Lower lobe of right lung (tissue), 2 donors: ENCODE data around the gene POU4F1. TPM values are rescaled to one million over a fixed set of nuclear protein-coding genes. Genes with fewer than 3 reads are reported as not detected.

Experiments used
- ATAC-seq, 2 donors: fragments of 200-7000 bp; cut with Tn5 transposase; one replicate each; pipeline ENCODE4 v1.9.1; 2020 to 2022; ENCODE audit warnings: mild to moderate bottlenecking in 2 of 2, moderate library complexity in 2 of 2
- DNase-seq: peaks from one replicate; pipeline ENCODE4 v3.0.0-alpha.2; 2020
- H3K27ac ChIP-seq: fragments of 200-600 bp; one replicate; pipeline ENCODE4 v1.8.0; 2022
- H3K27me3 ChIP-seq: fragments of 200-600 bp; one replicate; pipeline ENCODE4 v1.8.0; 2022; ENCODE audit warnings: low read depth
- H3K36me3 ChIP-seq: fragments of 200-600 bp; one replicate; pipeline ENCODE4 v1.8.0; 2022; ENCODE audit warnings: mild to moderate bottlenecking
- H3K4me1 ChIP-seq: fragments of 200-600 bp; one replicate; pipeline ENCODE4 v1.8.0; 2022
- H3K4me3 ChIP-seq: fragments of 200-600 bp; one replicate; pipeline ENCODE4 v1.8.0; 2022; ENCODE audit warnings: mild to moderate bottlenecking
- H3K9me3 ChIP-seq: fragments of 200-600 bp; one replicate; pipeline ENCODE4 v1.8.0; 2022
- CTCF ChIP-seq: fragments of 200-600 bp; IDR thresholded peaks from one replicate; pipeline ENCODE4 v1.8.0; 2022; ENCODE audit warnings: antibody characterized with exemption, mild to moderate bottlenecking
- intact Hi-C: fragments of 100-400 bp; cut with DNase I; formaldehyde crosslinking; loops from one replicate; pipeline ENCODE4 v1.11.0; 2022
- total RNA-seq: library from RNA; stranded (reverse); fragmentation: NEBNext Ultra II Directional; extraction: Animal tissue kit (Norgen Biotek cat#: 25700); gene quantifications from one replicate; pipeline ENCODE4 v1.2.1, GENCODE V29; 2021
- donor health status: DM: no; HTN: yes; CAD: no; lungs with severe emphysema.

Gene POU4F1
- total RNA-seq, 1 donor from 2014 or later: not detected

DNA sequence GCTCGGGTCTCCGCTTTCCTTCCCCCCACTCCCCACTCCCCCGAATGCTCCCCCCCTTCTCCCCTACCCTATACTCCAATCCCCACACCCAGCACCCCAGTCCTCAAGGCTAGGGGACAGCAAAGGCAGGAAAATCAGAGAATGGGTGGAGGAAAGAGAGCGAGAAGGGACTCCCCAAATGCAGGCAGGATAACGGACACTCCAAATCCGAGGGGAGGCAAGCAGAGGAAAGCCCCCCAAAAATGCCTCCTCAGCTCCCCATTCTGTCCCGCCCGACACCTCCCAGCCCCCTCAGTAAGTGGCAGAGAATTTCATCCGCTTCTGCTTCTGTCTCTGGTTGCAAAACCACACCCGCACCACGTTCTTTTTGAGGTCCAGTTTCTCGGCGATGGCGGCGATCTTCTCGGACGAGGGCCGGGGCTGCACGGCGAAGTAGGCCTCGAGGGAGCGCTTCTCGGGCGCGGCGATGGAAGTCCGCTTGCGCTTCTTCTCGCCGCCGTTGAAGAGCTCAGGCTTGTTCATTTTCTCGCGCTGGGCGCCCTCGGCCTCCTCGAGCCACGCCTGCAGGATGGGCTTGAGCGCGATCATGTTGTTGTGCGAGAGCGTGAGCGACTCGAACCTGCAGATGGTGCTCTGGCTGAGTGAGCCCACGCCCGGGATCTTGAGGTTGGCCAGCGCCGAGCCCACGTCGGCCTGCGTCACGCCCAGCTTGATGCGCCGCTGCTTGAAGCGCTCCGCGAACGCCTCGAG, 2.1 kb downstream of the POU4F1 start:
- Histone ChIP-seq H3K9me3 (no peaks in the 10 kb centered on the region), H3K27ac (no peak overlapping the region), H3K4me1 (peaks cover 25% of the 10 kb centered on the region), H3K36me3 (no peaks in the 10 kb centered on the region), H3K27me3 (peaks cover 93% of the 10 kb centered on the region), H3K4me3 (peak overlapping the region; percentile 40)
- DNase-seq: no peak
- ATAC-seq: no peak
- TF ChIP-seq CTCF: no peak
- intact Hi-C loops: no loop called here

- TF ChIP-seq CTCF: no peak
- Histone ChIP-seq H3K36me3 (no peaks in the 10 kb centered on the region), H3K9me3 (no peaks in the 10 kb centered on the region), H3K27ac (no peak overlapping the region), H3K4me1 (peaks cover 33% of the 10 kb centered on the region), H3K4me3 (no peak overlapping the region), H3K27me3 (peaks cover 93% of the 10 kb centered on the region)
- no peak for DNase-seq
- intact Hi-C loops: no loop called here
- ATAC-seq: no peak
These were observed 3.0 kb downstream of the POU4F1 start for GRCh38 chr13:78600280-78600883.

GRCh38 chr13:78599645-78600279, 3.6 kb downstream of the POU4F1 start:
- Histone ChIP-seq H3K27ac (no peak overlapping the region), H3K4me1 (peaks cover 33% of the 10 kb centered on the region), H3K27me3 (peaks cover 93% of the 10 kb centered on the region), H3K9me3 (no peaks in the 10 kb centered on the region), H3K4me3 (no peak overlapping the region), H3K36me3 (no peaks in the 10 kb centered on the region)
- intact Hi-C loops: no loop called here
- DNase-seq (no peak), ATAC-seq (no peak)
- TF ChIP-seq CTCF: no peak

DNA sequence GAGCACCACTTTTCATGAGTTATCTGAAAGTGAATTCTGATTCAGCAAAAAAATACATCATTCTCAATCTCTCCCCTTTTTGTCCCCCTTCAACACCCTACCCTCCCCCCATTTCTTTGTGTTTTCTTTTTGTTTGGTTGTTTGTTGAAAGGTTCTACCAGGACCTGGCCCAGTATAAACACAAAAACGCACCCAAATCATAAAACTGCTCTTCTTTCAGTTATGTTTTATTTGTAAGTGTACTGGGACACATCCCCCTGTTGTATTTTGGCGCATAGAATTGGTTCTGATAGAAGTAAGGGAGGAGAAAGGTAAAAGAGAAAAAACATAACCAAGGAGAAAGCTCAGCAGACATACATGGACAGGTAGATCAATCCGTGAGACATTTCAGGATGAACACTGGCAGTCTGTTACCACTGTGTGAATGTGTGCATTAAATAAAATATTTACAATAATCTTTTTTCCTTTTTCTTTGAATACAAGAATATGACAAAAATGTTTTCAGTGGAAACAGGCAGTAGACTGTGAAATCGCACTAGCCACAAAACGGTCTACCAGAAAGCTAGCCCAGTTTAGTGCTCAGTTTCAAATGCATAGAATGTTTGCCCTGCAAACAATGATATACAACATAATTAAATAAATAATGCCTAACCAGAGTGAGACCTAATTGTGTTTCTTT, 4.2 kb downstream of the POU4F1 start:
- intact Hi-C loops: no loop called here
- Histone ChIP-seq H3K9me3 (no peaks in the 10 kb centered on the region), H3K4me1 (peaks cover 33% of the 10 kb centered on the region), H3K4me3 (no peak overlapping the region), H3K27me3 (peaks cover 95% of the 10 kb centered on the region), H3K27ac (no peak overlapping the region), H3K36me3 (no peaks in the 10 kb centered on the region)
- DNase-seq: no peak
- no peak for ATAC-seq
- TF ChIP-seq CTCF: no peak

DNA sequence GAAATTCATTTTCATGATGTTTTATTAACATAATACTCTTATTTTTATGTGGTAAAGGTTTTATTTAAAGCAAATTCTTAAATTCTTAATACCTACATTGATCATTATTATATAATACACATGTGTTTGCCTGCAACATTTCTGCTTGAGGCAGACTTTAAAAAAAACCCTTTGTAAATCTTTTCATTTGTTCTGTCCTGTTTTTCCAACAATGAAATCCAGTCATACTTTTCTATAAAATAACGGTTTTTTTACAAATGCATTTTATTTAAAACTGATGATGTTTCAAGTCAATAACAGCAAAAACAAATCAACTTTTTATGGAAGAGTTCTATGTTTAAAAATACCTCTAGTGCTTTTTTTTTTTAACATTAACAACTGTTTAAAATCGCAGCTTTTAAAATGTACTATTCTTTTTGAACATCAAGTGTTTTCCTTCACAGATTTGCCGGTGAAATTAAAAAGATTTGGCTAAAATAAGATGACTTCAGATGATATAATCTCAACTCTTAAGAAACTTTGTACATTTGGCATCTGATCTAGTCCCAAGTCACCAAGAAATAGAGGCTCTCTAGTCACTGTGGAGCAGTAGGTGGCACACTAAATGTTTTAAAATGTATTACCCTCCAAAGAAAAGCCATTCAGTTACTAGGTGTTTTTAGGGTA, 5.1 kb downstream of the POU4F1 start:
- no peak for ATAC-seq
- H3K4me1 ChIP-seq: peaks cover 28% of the 10 kb centered on the region
- H3K4me3 ChIP-seq: no peak overlapping the region
- DNase-seq: no peak
- no peak overlapping the region for H3K27ac ChIP-seq
- no peak for TF ChIP-seq CTCF
- H3K9me3 ChIP-seq: no peaks in the 10 kb centered on the region
- H3K36me3 ChIP-seq: no peaks in the 10 kb centered on the region
- peaks cover 95% of the 10 kb centered on the region for H3K27me3 ChIP-seq
- intact Hi-C loops: no loop called here
